ENCODE data around the gene PHACTR2.
"Not testable (repeated sequence)": the region's sequence is repeated elsewhere in the genome, so short reads cannot be mapped to it uniquely, and the experiment has no call there.

PHACTR2 gene

DNA sequence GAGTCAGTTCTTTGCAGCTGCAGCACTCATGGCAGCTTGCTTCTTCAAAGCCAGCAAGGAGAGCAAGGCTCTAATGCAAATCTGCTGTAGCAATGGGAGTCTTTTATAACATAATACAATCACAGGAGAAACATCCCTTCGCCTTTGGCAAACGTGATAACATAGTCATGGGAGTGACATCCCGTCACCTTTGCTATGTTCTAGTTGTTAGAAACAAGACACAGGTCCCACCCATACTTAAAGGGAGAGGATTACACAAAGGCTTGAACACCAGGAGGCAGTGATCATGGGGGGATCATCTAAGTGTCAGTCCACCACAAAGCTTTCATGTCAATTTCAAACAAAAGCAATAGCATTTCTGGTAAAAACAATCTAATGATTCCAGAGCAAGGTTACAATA is 40.1 kb upstream of the PHACTR2 start:
- Histone ChIP-seq H4K8ac (ENCODE audit: low read depth, low read length) (no peak overlapping the region), H4K5ac (ENCODE audit: low read length) (no peak overlapping the region), H3K79me2 (ENCODE audit: control insufficient read depth, insufficient read depth, low read length) (no peaks in the 10 kb centered on the region), H3K79me1 (ENCODE audit: low read length) (no peaks in the 10 kb centered on the region), H3K4ac (ENCODE audit: low read depth, low read length) (no peak overlapping the region), H3K36me3 (ENCODE audit: control insufficient read depth, insufficient read depth, low read length) (no peaks in the 10 kb centered on the region), H3K4me1 (ENCODE audit: control insufficient read depth, low read depth, low read length) (no peaks in the 10 kb centered on the region), H3K9ac (ENCODE audit: low read length) (no peak overlapping the region), H3K4me3 (ENCODE audit: low read length) (no peak overlapping the region), H3K4me2 (ENCODE audit: low read length) (no peak overlapping the region), H2AK5ac (ENCODE audit: low read length) (no peak overlapping the region), H3K27ac (ENCODE audit: low read depth, low read length) (no peak overlapping the region), H2BK120ac (ENCODE audit: low read depth, low read length) (no peak overlapping the region), H2BK15ac (replicated peaks; ENCODE audit: low read depth) (no peak overlapping the region), H3K27me3 (ENCODE audit: insufficient read depth, low read length, poor library complexity) (no peaks in the 10 kb centered on the region), H2BK5ac (ENCODE audit: low read length) (no peak overlapping the region), H3K18ac (ENCODE audit: low read length) (no peak overlapping the region), H3K23ac (ENCODE audit: low read length) (no peak overlapping the region), H3K56ac (ENCODE audit: low read length) (peak overlapping the region; percentile 6)
- DNase-seq: peak; percentile 17
- no CpG with 5 or more reads among the region's 3 CpGs for WGBS (ENCODE audit: extremely low coverage, insufficient coverage, low lambda C conversion rate)

DNA sequence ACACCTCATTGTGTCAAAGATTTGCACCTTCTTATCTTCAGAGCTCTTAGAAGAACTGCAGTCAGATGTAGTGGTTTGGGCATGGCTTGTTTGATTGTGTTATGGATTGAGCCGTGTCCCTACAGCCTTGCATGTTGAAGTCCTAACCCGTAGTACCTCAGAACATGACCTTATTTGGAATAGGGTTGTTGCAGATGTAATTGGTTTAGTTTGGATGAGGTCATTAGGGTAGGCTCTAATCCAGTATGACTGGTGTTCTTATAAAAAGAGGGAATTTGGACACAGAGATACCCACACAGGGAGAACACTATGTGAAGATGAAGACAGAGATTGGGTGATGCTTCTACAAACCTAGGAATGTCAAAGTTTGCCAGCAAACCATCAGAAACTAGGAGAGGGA is 35.4 kb upstream of the PHACTR2 start:
- Histone ChIP-seq H2BK5ac (ENCODE audit: low read length) (no peak overlapping the region), H3K79me1 (ENCODE audit: low read length) (no peaks in the 10 kb centered on the region), H2AK5ac (ENCODE audit: low read length) (no peak overlapping the region), H2BK120ac (ENCODE audit: low read depth, low read length) (peak overlapping the region; percentile 73), H3K4me2 (ENCODE audit: low read length) (no peak overlapping the region), H3K27me3 (ENCODE audit: insufficient read depth, low read length, poor library complexity) (no peaks in the 10 kb centered on the region), H3K4ac (ENCODE audit: low read depth, low read length) (no peak overlapping the region), H3K23ac (ENCODE audit: low read length) (no peak overlapping the region), H3K4me1 (ENCODE audit: control insufficient read depth, low read depth, low read length) (no peaks in the 10 kb centered on the region), H3K56ac (ENCODE audit: low read length) (no peak overlapping the region), H4K5ac (ENCODE audit: low read length) (no peak overlapping the region), H3K4me3 (ENCODE audit: low read length) (no peak overlapping the region), H3K36me3 (ENCODE audit: control insufficient read depth, insufficient read depth, low read length) (no peaks in the 10 kb centered on the region), H2BK15ac (replicated peaks; ENCODE audit: low read depth) (no peak overlapping the region), H3K9ac (ENCODE audit: low read length) (no peak overlapping the region), H3K27ac (ENCODE audit: low read depth, low read length) (no peak overlapping the region), H3K79me2 (ENCODE audit: control insufficient read depth, insufficient read depth, low read length) (no peaks in the 10 kb centered on the region), H4K8ac (ENCODE audit: low read depth, low read length) (no peak overlapping the region), H3K18ac (ENCODE audit: low read length) (no peak overlapping the region)
- DNase-seq: peak; percentile 72
- no CpG with 5 or more reads among the region's 2 CpGs for WGBS (ENCODE audit: extremely low coverage, insufficient coverage, low lambda C conversion rate)

DNA sequence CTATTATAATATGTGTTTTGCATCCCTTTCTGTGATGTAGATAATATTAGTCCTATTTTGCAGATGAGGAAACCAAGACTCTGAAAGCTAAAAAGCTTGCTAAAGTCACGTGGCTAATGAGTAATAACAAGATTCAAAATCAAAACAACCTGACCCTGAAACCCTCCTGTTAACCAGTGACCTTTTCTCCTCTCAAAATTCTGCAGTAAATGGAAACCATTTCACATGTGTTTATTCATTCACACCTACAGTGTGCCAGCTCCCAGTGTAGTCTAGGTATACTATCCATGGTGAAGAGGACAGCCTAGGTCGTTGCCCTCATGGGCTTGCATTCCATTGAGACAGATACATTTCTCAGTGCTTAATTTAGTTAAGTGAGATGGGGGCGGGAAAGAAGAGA is 30.6 kb upstream of the PHACTR2 start:
- no CpG with 5 or more reads among the region's 3 CpGs for WGBS (ENCODE audit: extremely low coverage, insufficient coverage, low lambda C conversion rate)
- no peaks in the 10 kb centered on the region for H3K79me1 ChIP-seq (ENCODE audit: low read length)
- H3K36me3 ChIP-seq (ENCODE audit: control insufficient read depth, insufficient read depth, low read length): no peaks in the 10 kb centered on the region
- H2BK120ac ChIP-seq (ENCODE audit: low read depth, low read length): no peak overlapping the region
- H2BK5ac ChIP-seq (ENCODE audit: low read length): no peak overlapping the region
- H4K5ac ChIP-seq (ENCODE audit: low read length): no peak overlapping the region
- DNase-seq: no peak
- no peak overlapping the region for H3K18ac ChIP-seq (ENCODE audit: low read length)
- no peak overlapping the region for H2BK15ac ChIP-seq (replicated peaks; ENCODE audit: low read depth)
- H3K79me2 ChIP-seq (ENCODE audit: control insufficient read depth, insufficient read depth, low read length): no peaks in the 10 kb centered on the region
- no peak overlapping the region for H3K4ac ChIP-seq (ENCODE audit: low read depth, low read length)
- no peaks in the 10 kb centered on the region for H3K4me1 ChIP-seq (ENCODE audit: control insufficient read depth, low read depth, low read length)
- H3K27ac ChIP-seq (ENCODE audit: low read depth, low read length): no peak overlapping the region
- no peak overlapping the region for H3K4me3 ChIP-seq (ENCODE audit: low read length)
- H3K27me3 ChIP-seq (ENCODE audit: insufficient read depth, low read length, poor library complexity): no peaks in the 10 kb centered on the region
- H3K9ac ChIP-seq (ENCODE audit: low read length): no peak overlapping the region
- no peak overlapping the region for H3K4me2 ChIP-seq (ENCODE audit: low read length)
- H3K56ac ChIP-seq (ENCODE audit: low read length): no peak overlapping the region
- no peak overlapping the region for H3K23ac ChIP-seq (ENCODE audit: low read length)
- H2AK5ac ChIP-seq (ENCODE audit: low read length): no peak overlapping the region
- H4K8ac ChIP-seq (ENCODE audit: low read depth, low read length): no peak overlapping the region

DNA sequence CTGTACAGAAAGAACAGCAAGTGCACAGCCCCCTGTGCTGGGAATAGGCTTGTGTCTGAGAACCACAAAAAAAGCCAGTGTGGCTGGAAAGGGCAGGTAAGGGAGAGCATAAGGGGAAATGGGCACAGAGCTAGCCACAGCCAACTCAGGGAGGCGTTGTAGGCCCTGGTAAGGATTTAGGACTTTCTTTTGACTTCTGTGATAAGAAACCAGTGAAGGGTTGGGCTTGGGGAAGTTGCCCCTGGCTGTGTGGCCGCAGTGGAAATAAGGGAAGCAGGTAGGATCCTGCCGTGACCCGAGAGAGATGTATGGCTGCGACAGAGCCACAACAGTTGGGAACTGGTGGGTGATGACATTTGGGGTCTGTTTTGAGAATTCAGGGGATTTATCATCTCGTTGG is 30.0 kb upstream of the PHACTR2 start:
- Histone ChIP-seq H4K8ac (ENCODE audit: low read depth, low read length) (no peak overlapping the region), H4K5ac (ENCODE audit: low read length) (no peak overlapping the region), H3K27me3 (ENCODE audit: insufficient read depth, low read length, poor library complexity) (no peaks in the 10 kb centered on the region), H2BK15ac (replicated peaks; ENCODE audit: low read depth) (no peak overlapping the region), H3K4me1 (ENCODE audit: control insufficient read depth, low read depth, low read length) (no peaks in the 10 kb centered on the region), H3K18ac (ENCODE audit: low read length) (no peak overlapping the region), H3K27ac (ENCODE audit: low read depth, low read length) (no peak overlapping the region), H3K23ac (ENCODE audit: low read length) (no peak overlapping the region), H3K4ac (ENCODE audit: low read depth, low read length) (no peak overlapping the region), H3K36me3 (ENCODE audit: control insufficient read depth, insufficient read depth, low read length) (no peaks in the 10 kb centered on the region), H3K9ac (ENCODE audit: low read length) (no peak overlapping the region), H2BK5ac (ENCODE audit: low read length) (no peak overlapping the region), H3K4me3 (ENCODE audit: low read length) (no peak overlapping the region), H3K79me2 (ENCODE audit: control insufficient read depth, insufficient read depth, low read length) (no peaks in the 10 kb centered on the region), H2BK120ac (ENCODE audit: low read depth, low read length) (no peak overlapping the region), H3K56ac (ENCODE audit: low read length) (no peak overlapping the region), H2AK5ac (ENCODE audit: low read length) (no peak overlapping the region), H3K79me1 (ENCODE audit: low read length) (no peaks in the 10 kb centered on the region), H3K4me2 (ENCODE audit: low read length) (no peak overlapping the region)
- no CpG with 5 or more reads among the region's 6 CpGs for WGBS (ENCODE audit: extremely low coverage, insufficient coverage, low lambda C conversion rate)
- peak; percentile 27 for DNase-seq

DNA sequence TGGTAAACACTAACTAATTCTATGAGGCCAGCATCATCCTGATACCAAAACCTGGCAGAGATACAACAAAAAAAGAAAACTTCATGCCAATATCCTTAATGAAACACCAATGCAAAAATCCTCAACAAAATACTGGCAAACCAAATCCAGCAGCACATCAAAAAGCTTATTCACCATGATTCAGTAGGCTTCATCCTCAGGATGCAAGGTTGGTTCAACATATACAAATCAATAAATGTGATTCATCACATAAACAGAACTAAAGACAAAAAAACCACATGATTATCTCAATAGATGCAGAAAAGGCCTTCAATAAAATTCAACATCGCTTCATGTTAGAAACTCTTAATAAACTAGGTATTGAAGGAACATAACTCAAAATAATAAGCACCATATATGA is 28.4 kb upstream of the PHACTR2 start:
- no CpG with 5 or more reads among the region's 1 CpG for WGBS (ENCODE audit: extremely low coverage, insufficient coverage, low lambda C conversion rate)
- not testable (repeated sequence) for H3K27me3 ChIP-seq (ENCODE audit: insufficient read depth, low read length, poor library complexity)

DNA sequence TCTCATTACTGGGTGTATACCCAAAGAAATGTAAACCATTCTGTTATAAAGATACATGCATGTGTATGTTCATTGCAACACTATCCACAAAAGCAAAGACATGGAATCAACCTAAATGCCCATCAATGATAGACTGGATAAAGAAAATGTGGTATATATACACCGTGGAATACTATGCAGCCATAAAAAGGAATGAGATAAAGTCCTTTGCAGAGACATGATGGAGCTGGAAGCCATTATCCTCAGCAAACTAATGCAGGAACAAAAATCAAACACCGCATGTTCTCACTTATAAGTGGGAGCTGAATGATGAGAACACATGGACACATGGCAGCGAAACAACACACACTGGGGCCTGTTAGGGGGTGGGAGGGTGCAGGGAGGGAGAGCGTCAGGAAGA is 26.4 kb upstream of the PHACTR2 start:
- DNase-seq; H3K36me3 ChIP-seq (ENCODE audit: control insufficient read depth, insufficient read depth, low read length): not testable (repeated sequence)

More for the DNA sequence above, 28.4 kb upstream of the PHACTR2 start:
- not testable (repeated sequence) for H3K79me1 ChIP-seq (ENCODE audit: low read length); H2BK120ac ChIP-seq (ENCODE audit: low read depth, low read length); H3K4me2 ChIP-seq (ENCODE audit: low read length); H3K79me2 ChIP-seq (ENCODE audit: control insufficient read depth, insufficient read depth, low read length); H3K4me3 ChIP-seq (ENCODE audit: low read length); H4K8ac ChIP-seq (ENCODE audit: low read depth, low read length); H3K23ac ChIP-seq (ENCODE audit: low read length); H3K18ac ChIP-seq (ENCODE audit: low read length); H2AK5ac ChIP-seq (ENCODE audit: low read length); H3K27ac ChIP-seq (ENCODE audit: low read depth, low read length); H2BK15ac ChIP-seq (replicated peaks; ENCODE audit: low read depth); DNase-seq; H3K4me1 ChIP-seq (ENCODE audit: control insufficient read depth, low read depth, low read length); H3K56ac ChIP-seq (ENCODE audit: low read length); H3K4ac ChIP-seq (ENCODE audit: low read depth, low read length); H2BK5ac ChIP-seq (ENCODE audit: low read length); H3K9ac ChIP-seq (ENCODE audit: low read length); H3K36me3 ChIP-seq (ENCODE audit: control insufficient read depth, insufficient read depth, low read length); H4K5ac ChIP-seq (ENCODE audit: low read length)

More for the DNA sequence above, 26.4 kb upstream of the PHACTR2 start:
- WGBS (ENCODE audit: extremely low coverage, insufficient coverage, low lambda C conversion rate): no CpG with 5 or more reads among the region's 4 CpGs
- H3K56ac ChIP-seq (ENCODE audit: low read length); H3K79me1 ChIP-seq (ENCODE audit: low read length); H3K4ac ChIP-seq (ENCODE audit: low read depth, low read length); H3K4me2 ChIP-seq (ENCODE audit: low read length); H3K27me3 ChIP-seq (ENCODE audit: insufficient read depth, low read length, poor library complexity); H3K9ac ChIP-seq (ENCODE audit: low read length); H3K79me2 ChIP-seq (ENCODE audit: control insufficient read depth, insufficient read depth, low read length); H2BK15ac ChIP-seq (replicated peaks; ENCODE audit: low read depth); H4K5ac ChIP-seq (ENCODE audit: low read length); H3K18ac ChIP-seq (ENCODE audit: low read length); H2BK120ac ChIP-seq (ENCODE audit: low read depth, low read length); H2BK5ac ChIP-seq (ENCODE audit: low read length); H3K4me3 ChIP-seq (ENCODE audit: low read length); H3K4me1 ChIP-seq (ENCODE audit: control insufficient read depth, low read depth, low read length); H3K27ac ChIP-seq (ENCODE audit: low read depth, low read length); H4K8ac ChIP-seq (ENCODE audit: low read depth, low read length); H2AK5ac ChIP-seq (ENCODE audit: low read length); H3K23ac ChIP-seq (ENCODE audit: low read length): not testable (repeated sequence)

Measured in mesendoderm (in vitro differentiated cells).